Measurements from ENCODE around the gene GTF2I. TPM values are rescaled to one million over a fixed set of nuclear protein-coding genes. Genes with fewer than 3 reads are reported as not detected.

GTF2I gene
- total and polyA plus RNA-seq, 2 donors (not counting 3 experiments of a cell fraction or from before 2014, with no cell fraction given), result 47.6 to 242 TPM

DNA sequence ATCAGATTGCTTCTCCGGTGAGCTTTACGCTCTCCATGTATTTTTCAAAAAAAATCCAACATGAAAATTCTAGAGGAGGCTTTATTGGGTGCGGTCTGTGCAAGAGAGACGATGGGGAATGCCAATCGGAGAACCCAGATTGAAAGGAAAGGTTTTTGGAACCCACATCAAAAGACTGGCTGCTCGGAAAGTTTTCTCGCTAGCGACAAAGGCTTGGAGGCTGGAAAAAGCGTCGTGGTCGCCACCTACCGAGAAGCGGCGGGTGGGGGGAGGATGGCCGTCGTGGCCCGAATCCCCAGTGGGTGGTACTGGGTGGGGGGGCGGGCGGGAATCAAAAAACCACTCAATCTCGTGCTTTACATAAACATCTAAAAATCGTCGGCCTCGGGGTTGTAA is 1.1 kb upstream of the GTF2I start:
- no peaks in the 10 kb centered on the region for H3K9me3 ChIP-seq (replicated peaks; ENCODE audit: control insufficient read depth, insufficient read depth, low read length)
- ChIA-PET CTCF (interaction anchor here (0.9 to 1.5 kb wide), 2 partner anchors 21 to 69 kb away, joined by 3 to 5 read pairs; no protein-coding TSS in a partner anchor), POLR2A (no interaction called here)
- peaks cover 0 to 2% of the 10 kb centered on the region in 2 experiments for H3K36me3 ChIP-seq (ENCODE audit: control insufficient read depth in 2 of 2, extremely low read depth in 1 of 2, insufficient read depth in 2 of 2, low read length in 2 of 2)
- H3K4me3 ChIP-seq (replicated peaks in 1 of 3; ENCODE audit: insufficient read depth in 1 of 3, low read depth in 1 of 3, low read length in 3 of 3), result peak overlapping the region; percentile 6 to 97 (median 83)
- TF ChIP-seq FOS (IDR thresholded peaks at IDR 0.05; ENCODE audit: borderline replicate concordance, insufficient read depth, low read length), result no peak
- TF ChIP-seq, protein P1, sequence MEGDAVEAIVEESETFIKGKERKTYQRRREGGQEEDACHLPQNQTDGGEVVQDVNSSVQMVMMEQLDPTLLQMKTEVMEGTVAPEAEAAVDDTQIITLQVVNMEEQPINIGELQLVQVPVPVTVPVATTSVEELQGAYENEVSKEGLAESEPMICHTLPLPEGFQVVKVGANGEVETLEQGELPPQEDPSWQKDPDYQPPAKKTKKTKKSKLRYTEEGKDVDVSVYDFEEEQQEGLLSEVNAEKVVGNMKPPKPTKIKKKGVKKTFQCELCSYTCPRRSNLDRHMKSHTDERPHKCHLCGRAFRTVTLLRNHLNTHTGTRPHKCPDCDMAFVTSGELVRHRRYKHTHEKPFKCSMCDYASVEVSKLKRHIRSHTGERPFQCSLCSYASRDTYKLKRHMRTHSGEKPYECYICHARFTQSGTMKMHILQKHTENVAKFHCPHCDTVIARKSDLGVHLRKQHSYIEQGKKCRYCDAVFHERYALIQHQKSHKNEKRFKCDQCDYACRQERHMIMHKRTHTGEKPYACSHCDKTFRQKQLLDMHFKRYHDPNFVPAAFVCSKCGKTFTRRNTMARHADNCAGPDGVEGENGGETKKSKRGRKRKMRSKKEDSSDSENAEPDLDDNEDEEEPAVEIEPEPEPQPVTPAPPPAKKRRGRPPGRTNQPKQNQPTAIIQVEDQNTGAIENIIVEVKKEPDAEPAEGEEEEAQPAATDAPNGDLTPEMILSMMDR (IDR thresholded peaks at IDR 0.05; ENCODE audit: extremely low read depth in 1 of 2, insufficient read depth in 1 of 2, low read depth in 1 of 2, low read length in 2 of 2), result peak in 1 of 2 donors; percentile 9
- TF ChIP-seq, protein P2, sequence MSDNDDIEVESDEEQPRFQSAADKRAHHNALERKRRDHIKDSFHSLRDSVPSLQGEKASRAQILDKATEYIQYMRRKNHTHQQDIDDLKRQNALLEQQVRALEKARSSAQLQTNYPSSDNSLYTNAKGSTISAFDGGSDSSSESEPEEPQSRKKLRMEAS (IDR thresholded peaks at IDR 0.05; ENCODE audit: insufficient read depth, insufficient read length), result no peak
- H3K4me2 ChIP-seq (ENCODE audit: insufficient read depth, low read length), result peak overlapping the region; percentile 94
- H3K9ac ChIP-seq (replicated peaks; ENCODE audit: extremely low read depth, insufficient read depth, low read length), result peak overlapping the region; percentile 75
- no peaks in the 10 kb centered on the region for H3K9me1 ChIP-seq (replicated peaks; ENCODE audit: control insufficient read depth, extremely low read depth, insufficient read depth, low read length)
- H3K4me1 ChIP-seq (ENCODE audit: control insufficient read depth, extremely low read depth, insufficient read depth, low read length), result peaks cover 31% of the 10 kb centered on the region
- intact Hi-C loops (cut with micrococcal nuclease), result loop anchor here (2.0 to 10.0 kb wide), 4 partner anchors 49 to 239 kb away; partner anchors contain the start of gene GTF2IRD1
- FAIRE-seq (no peak), DNase-seq (ENCODE audit: low read depth, low spot score) (peak; percentile 52)
- no peaks in the 10 kb centered on the region for H4K20me1 ChIP-seq (replicated peaks; ENCODE audit: control insufficient read depth, extremely low read depth, insufficient read depth, low read length)
- H2AFZ ChIP-seq (ENCODE audit: low read depth, low read length), result peak overlapping the region; percentile 83
- peaks cover 33% of the 10 kb centered on the region for H3K79me2 ChIP-seq (ENCODE audit: control insufficient read depth, insufficient read depth, low read length)
- no TSS peak for BruUV-seq (replicated peaks)
- dilution Hi-C loops (cut with MboI; ENCODE audit: extremely low pct_ligation_motif_present, low sequenced_read_pairs), result no loop called here
- no peak overlapping the region for H3K27ac ChIP-seq (ENCODE audit: insufficient read depth, low read depth, low read length)
- H3K27me3 ChIP-seq (ENCODE audit: control insufficient read depth in 2 of 2, insufficient read depth in 2 of 2, low read length in 2 of 2), result no peaks in the 10 kb centered on the region

All from endothelial cell of umbilical vein (primary cell).